Neural cell (in vitro differentiated cells): ENCODE data around the gene SLK.

Experiments
- EZH2 ChIP-seq: fragments of 200-600, 300-800 bp; shearing (Covaris generic), sonication (generic); IDR thresholded peaks from 2 replicates; pipeline ENCODE4 v1.6.1; 2014; ENCODE audit warnings: antibody characterized with exemption, low read length, borderline replicate concordance, mild to moderate bottlenecking; ENCODE audit not compliant: insufficient read depth, poor library complexity, severe bottlenecking
- POLR2AphosphoS5 ChIP-seq: IDR thresholded peaks from 2 replicates; pipeline ENCODE4 v1.6.1; 2012
- TAF1 ChIP-seq: IDR thresholded peaks from 2 replicates; pipeline ENCODE4 v1.6.1; 2012; ENCODE audit warnings: low read depth
- TF ChIP-seq, protein P1 (sequence below): fragments of 450-650 bp; IDR thresholded peaks from 2 replicates; pipeline ENCODE4 v1.5.1; 2014; ENCODE audit warnings: antibody characterized with exemption, mild to moderate bottlenecking, moderate library complexity; ENCODE audit not compliant: poor library complexity, severe bottlenecking

DNA sequence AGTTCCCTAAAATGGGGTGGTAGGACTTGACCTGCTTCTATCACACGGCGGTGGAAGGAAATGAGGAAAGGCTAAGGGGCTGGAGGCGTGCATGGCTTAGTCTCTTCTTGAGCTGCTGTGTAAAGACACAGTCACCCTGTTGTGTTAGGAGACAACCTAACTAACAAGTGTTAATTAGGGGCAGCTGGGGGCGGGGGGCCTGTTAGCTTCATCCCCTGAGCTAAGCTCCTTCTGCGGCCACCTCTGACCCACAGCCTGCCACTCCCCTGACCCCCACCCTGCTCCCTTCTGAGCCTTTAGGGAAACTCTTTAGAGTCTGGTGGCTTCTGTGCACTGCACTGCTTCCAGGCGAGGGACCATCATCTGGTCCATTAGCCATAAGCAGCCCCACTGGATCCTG lies 90.8 kb downstream of the SLK start:
- TF ChIP-seq, protein P1, sequence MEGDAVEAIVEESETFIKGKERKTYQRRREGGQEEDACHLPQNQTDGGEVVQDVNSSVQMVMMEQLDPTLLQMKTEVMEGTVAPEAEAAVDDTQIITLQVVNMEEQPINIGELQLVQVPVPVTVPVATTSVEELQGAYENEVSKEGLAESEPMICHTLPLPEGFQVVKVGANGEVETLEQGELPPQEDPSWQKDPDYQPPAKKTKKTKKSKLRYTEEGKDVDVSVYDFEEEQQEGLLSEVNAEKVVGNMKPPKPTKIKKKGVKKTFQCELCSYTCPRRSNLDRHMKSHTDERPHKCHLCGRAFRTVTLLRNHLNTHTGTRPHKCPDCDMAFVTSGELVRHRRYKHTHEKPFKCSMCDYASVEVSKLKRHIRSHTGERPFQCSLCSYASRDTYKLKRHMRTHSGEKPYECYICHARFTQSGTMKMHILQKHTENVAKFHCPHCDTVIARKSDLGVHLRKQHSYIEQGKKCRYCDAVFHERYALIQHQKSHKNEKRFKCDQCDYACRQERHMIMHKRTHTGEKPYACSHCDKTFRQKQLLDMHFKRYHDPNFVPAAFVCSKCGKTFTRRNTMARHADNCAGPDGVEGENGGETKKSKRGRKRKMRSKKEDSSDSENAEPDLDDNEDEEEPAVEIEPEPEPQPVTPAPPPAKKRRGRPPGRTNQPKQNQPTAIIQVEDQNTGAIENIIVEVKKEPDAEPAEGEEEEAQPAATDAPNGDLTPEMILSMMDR: no peak
- TF ChIP-seq POLR2AphosphoS5: no peak
- no peak for TF ChIP-seq TAF1
- TF ChIP-seq EZH2: no peak
